NCI-H1694 (cell line): ENCODE data around the gene CCDC137.
A peak's percentile ranks its signal among the peaks of the same experiment; 100 is the strongest.

Experiments used
- DNase-seq: peaks from one replicate; lab custom pipeline; 2025; lab: John Stamatoyannopoulos, UW

Gene CCDC137

DNA sequence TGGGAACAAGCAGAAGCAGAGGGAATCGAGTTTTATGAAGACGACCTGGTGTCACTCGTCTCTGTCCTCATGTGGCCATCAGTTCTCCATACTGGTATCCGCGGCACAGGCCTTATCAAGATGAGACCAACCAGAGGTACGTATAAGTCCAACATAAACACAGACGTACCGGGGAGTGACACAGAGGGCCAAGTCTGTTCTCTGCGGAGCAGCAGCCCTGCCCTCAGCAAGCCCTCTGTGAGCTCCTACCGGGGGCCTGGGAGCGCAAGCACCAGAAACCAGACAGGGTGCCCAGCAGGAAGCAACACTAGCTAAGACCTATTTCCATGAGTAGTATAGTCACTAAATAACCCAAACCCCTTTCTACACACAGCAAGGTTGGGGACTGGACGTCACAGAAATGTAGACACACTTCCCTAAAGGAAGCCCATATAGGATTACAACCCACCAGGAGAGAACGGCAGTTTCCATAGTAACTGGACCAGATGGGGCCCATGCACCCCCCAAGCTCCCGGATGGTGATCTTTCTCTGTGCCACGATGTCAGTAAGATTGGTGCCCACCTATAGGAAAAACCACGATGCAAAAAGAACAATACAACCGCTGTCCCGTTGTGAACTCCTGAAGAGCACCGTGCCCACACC lies 16.1 kb downstream of the CCDC137 start:
- DNase-seq: no peak

- DNase-seq: no peak
Observed at GRCh38 chr17:81683208-81683583, 16.7 kb downstream of the CCDC137 start.

DNA sequence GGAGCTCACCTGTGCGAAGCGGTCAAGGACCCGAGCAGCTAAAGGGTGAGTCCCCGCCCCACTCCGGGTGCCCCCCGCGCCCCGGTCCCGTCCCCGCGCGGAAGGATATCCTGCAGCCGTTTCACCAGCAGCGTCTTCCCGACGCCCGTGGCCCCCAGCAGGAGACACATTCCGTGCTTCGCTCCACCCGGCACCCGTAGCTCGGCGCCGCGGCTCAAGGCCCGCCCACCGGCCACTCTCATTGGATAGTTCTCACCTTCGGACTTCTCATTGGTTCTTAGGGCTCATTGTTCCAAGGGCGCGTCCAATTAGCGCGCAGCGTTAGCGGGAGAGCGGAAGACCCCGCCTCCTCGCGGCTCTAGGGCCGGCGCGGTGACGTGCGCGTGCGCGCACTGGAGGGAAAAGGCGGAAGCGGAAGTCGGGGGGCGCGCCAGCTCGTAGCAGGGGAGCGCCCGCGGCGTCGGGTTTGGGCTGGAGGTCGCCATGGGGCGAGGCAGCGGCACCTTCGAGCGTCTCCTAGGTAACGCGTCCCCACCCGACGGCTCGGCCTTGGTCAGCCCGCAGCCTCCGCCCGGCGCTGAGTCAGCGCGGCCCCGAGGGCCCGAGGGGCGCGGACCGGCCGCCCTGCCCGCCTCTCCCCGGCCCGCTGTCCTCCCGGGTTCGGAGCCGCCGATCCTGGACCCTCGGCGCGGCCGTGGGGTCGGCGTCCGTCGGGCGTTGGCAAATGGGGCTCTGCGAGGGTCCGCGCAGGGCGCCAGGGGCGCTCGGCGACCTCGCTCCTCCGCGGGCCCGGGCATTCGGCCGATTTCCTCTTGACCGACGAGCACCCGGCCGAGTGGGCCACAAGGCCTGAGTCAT lies 17.3 kb downstream of the CCDC137 start, which contains the start of the genes ARL16 and HGS:
Gene ARL16 (minus strand): TSS at position 214 of the 858 bp plus-strand sequence. CDS start 44 bp downstream, at position 170.
Gene HGS (plus strand): TSS at position 428 of the 858 bp plus-strand sequence. CDS start 56 bp downstream, at position 484.
- DNase-seq: peak; percentile 98

- no peak for DNase-seq
Observed at GRCh38 chr17:81684442-81684911, 17.9 kb downstream of the CCDC137 start.

GRCh38 chr17:81685108-81685507 lies 18.6 kb downstream of the CCDC137 start:
- DNase-seq: no peak

DNA sequence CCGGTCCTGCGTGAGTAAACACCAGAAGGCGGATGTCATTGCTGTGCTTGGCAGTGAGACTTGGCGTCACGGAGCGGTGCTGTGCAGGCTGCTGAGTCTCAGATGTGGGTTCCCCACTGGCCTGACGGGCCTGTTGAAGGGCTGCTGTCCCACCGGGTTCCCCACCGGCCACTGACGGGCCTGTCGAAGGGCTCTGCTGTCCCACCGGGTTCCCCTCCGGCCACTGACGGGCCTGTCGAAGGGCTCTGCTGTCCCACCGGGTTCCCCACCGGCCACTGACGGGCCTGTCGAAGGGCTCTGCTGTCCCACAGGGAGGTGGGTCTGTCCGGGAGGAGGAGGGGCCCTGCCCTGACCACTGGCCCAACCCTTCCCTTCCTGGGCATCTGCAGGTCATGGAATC lies 20.1 kb downstream of the CCDC137 start:
- no peak for DNase-seq

- peak; percentile 84 for DNase-seq
Observed at GRCh38 chr17:81687770-81688541, 21.4 kb downstream of the CCDC137 start.

- no peak for DNase-seq
Observed at GRCh38 chr17:81688616-81689015, 22.1 kb downstream of the CCDC137 start.

DNA sequence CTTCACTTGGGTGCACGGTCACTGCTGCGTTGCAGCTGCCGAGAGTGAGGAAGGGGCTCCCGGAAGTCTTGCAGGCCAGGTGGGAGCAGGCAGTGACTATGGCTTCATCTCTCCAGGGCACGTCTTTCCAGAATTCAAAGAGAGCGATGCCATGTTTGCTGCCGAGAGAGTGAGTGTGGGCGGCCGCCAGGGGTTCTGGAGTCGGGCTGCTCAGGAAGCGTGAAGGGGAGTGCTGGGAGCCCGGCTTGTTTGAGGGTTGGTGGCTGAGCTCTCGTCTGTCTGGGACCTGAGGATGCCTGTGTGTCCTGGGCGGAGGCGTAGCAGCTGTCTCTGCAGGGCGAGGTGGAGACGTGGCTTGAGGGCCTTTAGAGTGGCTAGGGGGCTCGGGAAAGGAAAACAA lies 23.5 kb downstream of the CCDC137 start:
- DNase-seq: no peak

DNA sequence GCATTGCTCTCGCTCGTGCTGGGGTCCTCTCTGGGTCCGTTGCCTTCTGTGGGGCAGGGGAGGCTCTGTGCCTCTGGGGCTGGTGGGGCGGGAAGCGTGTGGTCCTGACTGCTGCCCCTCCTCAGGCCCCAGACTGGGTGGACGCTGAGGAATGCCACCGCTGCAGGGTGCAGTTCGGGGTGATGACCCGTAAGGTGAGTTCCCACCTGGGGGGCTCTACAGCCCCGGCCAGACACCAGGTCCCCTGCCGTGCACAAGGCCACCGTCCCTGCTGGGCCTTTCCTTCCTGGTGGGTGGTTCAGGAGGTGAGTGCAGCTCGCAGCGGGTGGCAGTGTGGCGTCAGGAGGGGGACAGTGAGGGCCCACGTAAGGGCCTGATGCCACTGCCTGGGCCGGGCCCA lies 24.0 kb downstream of the CCDC137 start:
- no peak for DNase-seq

- no peak for DNase-seq
Observed at GRCh38 chr17:81691196-81691595, 24.7 kb downstream of the CCDC137 start.

DNA sequence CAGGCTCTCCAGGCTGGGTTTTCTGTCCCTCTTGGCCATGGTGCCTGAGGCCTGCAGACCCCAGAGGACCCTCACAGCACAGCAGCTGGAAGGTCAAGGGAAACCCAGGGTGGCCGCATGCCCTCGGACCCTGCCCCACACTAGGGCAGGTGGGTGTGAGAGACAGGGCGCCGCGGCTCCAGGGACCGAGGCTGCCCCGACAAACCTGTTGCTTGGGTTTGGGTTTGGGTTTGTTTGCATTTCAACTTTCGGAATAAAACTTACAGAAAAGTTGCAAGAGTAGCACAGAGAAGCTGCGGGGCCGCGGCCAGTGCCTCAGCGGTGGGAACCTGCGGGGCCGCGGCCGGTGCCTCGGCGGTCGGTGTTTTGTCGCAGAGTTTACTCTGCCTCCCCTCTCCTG lies 25.1 kb downstream of the CCDC137 start:
- DNase-seq: no peak

- no peak for DNase-seq
Observed at GRCh38 chr17:81693509-81694210, 27.1 kb downstream of the CCDC137 start.

DNA sequence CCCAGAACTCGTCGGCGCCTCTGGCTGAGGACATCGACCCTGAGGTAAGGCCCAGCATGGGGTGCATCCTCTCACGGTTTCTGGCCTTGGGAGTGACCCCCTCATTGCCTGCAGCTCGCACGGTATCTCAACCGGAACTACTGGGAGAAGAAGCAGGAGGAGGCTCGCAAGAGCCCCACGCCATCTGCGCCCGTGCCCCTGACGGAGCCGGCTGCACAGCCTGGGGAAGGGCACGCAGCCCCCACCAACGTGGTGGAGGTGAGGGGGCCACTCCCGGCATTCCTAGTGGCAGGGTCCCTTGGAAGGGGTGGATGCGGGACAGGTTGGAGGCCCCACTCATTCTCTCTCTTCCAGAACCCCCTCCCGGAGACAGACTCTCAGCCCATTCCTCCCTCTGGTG lies 28.3 kb downstream of the CCDC137 start:
- DNase-seq: no peak

GRCh38 chr17:81695211-81695610 lies 28.7 kb downstream of the CCDC137 start:
- no peak for DNase-seq

DNA sequence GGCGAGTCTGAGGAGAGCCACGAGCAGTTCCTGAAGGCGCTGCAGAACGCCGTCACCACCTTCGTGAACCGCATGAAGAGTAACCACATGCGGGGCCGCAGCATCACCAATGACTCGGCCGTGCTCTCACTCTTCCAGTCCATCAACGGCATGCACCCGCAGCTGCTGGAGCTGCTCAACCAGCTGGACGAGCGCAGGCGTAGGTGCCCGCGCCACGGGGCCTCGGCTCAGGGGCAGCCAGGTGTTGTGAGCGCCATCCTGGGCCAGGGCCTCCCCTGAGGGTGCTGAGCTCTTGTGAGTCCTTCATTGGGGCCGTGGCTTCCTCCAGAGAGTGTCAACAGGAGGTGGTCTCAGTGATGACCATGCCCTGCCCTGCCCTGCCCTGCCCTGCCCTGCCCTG lies 29.3 kb downstream of the CCDC137 start:
- DNase-seq: no peak

DNA sequence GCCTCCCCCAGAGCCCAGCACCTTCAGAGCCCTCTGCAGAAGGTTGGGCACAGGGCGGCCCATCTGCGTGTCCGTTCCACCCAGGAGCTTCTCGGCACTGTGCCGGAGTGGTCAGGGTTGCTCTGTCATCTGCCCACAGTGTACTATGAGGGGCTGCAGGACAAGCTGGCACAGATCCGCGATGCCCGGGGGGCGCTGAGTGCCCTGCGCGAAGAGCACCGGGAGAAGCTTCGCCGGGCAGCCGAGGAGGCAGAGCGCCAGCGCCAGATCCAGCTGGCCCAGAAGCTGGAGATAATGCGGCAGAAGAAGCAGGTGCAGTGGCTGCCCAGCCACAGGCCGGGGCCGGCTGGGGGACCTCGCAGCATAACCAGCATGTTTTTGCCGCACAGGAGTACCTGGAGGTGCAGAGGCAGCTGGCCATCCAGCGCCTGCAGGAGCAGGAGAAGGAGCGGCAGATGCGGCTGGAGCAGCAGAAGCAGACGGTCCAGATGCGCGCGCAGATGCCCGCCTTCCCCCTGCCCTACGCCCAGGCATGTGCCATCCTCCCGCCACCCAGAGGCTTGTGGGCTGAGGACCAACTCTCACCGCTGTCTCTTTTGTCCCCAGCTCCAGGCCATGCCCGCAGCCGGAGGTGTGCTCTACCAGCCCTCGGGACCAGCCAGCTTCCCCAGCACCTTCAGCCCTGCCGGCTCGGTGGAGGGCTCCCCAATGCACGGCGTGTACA lies 29.8 kb downstream of the CCDC137 start:
- DNase-seq: peak; percentile 82

DNA sequence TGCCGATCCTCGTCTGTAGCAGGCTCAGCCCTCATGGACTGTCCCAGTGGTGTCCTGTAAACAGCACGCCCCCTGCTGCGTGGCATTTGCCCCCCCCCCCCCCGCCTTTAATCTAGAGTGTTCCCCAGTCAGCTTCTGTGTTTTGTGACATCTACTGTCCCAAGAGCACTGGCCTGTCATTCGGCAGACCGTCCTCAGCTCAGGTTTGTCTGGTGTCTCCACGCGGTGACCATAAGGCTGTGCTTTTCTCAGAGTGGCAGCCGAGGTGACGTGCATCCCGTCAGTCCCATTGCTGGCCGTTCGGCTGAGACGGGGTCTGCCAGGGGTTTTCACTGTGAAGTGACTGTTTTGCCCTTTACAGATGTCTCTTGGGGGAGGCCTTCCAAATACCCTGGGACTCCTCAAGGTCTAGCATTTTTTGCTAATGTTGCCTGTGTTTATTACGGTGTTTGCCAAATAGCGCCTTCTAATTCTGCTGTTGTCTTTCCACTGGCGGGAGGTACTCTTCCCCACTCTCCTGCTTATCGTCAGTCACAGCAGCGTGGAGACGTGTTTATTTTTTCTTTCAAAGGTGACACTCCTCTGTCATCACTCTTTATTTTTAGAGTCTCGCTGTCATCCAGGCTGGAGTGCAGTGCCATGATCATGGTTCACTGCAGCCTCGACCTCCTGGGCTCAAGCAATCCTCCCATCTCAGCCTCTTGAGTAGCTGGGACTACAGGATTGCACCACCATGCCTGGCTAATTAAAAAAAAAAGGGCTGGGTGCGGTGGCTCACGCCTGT lies 30.9 kb downstream of the CCDC137 start:
- DNase-seq: no peak

DNA sequence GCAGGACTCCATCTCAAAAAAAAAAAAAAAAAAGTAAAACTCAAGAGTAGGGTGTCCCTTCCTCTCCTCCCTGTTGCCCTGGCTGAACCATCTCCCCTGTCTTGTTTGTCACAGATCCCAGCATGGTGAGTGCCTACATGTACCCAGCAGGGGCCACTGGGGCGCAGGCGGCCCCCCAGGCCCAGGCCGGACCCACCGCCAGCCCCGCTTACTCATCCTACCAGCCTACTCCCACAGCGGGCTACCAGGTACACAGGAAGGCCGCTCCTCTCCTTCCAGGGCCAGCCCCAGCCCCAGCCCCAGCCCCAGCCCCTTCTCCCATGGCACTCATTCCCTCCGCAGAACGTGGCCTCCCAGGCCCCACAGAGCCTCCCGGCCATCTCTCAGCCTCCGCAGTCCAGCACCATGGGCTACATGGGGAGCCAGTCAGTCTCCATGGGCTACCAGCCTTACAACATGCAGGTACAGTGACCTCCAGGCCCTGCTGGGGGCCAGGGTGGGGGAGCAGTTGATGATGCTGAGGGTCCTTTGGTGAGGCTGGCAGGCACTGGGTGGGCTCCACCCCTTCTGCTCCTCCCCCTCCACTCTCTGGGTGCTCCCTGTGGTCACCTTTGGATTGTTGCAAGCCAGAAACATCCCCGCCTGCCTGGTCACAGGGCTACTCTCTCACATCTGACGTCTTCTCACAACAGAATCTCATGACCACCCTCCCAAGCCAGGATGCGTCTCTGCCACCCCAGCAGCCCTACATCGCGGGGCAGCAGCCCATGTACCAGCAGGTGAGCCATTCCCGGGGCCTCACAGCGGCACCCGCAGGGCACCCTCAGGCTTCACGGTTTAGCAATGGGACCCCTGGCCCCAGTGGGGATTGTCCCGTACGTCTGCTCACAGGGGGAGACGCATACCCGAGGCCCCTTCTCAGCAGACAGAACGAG lies 34.1 kb downstream of the CCDC137 start:
- DNase-seq: no peak
